Hepatic stellate cell (primary cell): ENCODE measurements around the gene SLC35B4.
"Not testable (repeated sequence)": the region's sequence is repeated elsewhere in the genome, so short reads cannot be mapped to it uniquely, and the experiment has no call there.

Experiments used
- DNase-seq: peaks from one replicate; pipeline ENCODE4 v3.0.0; 2011; ENCODE audit warnings: low spot score

SLC35B4 gene

DNA sequence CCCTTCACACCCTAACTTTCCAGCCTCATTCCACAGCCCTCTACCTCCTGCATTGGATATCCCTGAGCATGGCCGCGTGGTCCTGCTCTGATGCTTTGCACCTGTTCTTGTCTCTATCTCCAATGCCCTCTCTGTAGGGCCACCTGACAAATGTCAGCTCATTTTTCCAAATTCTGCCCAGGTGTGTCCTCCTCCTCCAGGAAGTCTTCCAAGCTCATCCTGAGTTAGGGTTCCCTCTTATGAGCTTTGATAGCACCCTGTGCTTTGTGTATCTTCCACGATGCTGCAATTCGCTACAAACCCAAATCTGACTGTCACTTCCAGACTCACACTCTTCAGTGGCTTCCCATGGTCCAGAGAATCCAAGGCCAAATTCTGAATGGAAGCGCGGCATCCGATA lies 14.7 kb upstream of the SLC35B4 start:
- DNase-seq = no peak

DNA sequence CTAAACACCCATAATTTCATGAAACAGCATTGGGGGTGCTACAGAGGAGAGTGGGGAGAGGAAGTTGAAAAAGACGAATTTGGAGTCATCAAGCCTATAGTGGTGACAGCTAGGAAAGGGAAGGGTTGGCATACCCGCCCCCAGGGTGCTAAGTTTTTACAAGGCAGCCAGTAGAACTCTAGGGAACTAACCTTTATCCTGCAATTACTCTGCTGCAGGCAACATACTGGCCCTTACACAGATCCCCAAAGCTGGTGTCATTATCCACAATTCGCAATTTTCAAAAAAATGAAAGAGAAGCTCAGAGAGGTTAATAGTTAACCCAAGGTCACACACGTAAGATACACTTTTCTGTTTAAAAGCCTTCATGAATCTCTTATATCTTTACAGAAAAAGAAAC lies 14.2 kb upstream of the SLC35B4 start:
- no peak for DNase-seq

- no peak for DNase-seq
Measured at GRCh38 chr7:134329614-134330346, 13.1 kb upstream of the SLC35B4 start.

GRCh38 chr7:134328900-134329299 lies 12.2 kb upstream of the SLC35B4 start:
- DNase-seq = no peak

DNA sequence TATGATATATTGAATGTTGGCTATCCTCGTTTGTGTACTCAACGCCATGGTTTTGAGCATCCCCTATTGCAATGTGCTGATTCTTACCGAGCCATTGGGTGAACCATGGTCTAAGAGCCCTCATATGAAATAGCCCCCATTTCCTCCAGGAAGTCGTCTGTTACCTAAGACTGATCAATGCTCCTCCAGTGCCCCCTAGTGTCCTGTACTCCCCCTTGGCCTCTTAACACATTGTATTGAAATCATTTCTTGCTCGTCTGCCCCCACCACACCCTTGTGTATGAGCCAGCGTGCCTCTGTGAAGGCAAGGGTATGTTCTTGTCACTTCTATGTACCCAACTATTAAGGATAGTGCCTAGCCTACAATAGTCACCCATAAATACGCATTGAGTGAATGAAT lies 11.2 kb upstream of the SLC35B4 start:
- peak; percentile 21 for DNase-seq

DNA sequence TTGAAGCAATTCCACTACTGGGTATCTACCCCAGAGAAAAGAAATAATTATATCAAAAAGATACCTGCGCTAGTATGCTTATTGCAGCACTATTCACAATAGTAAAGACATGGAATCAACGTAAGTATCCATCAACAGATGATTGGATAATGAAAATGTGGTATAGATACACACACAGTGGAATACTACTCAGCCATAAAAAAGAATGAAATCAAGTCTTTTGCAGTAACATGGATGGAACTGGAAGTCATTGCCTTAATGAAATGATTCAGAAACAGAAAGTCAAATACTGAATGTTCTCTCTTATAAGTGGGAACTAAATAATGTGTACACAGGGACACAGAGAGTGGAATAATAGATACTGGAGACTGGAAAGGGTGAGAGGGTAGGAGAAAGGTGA lies 7.4 kb upstream of the SLC35B4 start:
- DNase-seq = no peak

DNA sequence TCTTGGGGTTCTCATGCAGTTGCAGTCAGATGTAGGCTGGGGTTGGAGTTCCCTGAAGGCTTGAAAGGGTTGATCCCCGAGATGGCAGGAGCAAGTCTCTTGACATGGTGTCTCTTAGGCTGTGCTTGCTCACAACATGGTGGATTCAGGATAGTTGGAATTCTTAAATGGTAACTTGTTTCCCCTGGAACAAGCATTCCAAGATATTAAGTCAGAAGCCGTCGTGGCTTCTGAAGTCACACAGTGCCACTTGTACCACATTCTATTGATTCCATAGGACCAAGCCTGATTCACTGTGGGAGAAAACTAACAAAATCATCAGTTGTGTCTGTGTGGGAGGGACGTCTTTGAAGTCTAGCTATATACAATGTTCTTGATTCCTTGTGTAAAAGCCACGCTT lies 3.5 kb upstream of the SLC35B4 start:
- DNase-seq = peak; percentile 12

DNA sequence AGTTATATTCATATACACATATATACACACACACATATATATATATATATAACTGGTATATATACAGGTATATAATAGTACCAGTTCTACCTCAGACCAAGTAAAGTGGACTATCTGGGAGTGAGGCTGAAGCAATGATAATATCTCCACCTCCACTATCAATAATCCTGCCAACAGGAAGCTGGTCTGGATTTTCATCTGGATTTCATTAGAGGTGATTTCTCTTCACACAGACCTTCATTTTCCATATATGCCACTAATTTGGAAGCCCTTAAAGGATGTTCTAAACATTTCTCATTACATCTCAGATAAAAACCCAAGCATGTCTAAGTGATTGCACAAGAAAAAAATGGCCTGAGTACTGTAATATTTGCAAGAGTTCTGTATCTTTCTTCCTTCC lies 1.7 kb upstream of the SLC35B4 start:
- DNase-seq = no peak

- no peak for DNase-seq
Measured at GRCh38 chr7:134317434-134317833, 704 bp upstream of the SLC35B4 start.

DNA sequence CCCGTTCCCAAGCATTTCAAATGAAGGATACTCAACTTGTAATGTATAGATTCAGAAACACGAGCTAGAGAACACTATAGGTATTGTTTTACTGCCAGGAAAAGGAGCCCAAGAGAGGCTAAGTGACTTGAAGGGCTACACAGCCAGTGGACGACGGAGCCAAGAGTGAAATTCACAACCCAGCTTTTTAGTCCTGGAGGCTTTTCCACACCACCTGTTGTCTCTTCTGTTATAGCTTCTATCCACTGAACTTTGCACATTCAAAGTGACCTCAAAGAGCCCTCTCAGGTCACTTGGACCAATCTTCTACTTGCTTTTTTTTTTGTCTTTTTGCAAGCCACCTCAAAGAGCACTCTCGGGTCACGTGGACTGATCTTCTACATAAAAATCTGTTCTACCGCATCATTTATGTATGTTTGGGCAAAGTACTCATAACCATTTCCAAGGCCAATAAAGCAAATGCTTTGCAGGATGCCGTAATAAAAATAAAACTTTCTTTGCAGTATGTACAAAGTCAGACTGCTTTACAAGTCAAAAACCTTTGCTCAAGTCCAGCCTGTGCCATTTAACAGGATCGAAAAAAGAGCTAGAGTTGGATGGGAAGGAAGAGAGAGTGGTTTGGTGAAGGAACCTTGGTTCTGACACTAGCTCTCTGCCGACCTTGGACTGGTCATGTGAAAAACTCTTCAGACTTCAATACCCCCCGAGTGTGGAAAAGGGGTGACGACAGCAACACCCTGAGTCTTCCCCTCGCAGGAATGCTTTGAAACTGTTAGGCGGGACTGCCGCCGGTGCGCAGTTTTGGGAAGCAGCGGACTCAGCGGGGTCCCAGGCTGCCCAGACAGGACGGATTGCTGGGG lies 821 bp downstream of the SLC35B4 start:
- DNase-seq = peak; percentile 29

DNA sequence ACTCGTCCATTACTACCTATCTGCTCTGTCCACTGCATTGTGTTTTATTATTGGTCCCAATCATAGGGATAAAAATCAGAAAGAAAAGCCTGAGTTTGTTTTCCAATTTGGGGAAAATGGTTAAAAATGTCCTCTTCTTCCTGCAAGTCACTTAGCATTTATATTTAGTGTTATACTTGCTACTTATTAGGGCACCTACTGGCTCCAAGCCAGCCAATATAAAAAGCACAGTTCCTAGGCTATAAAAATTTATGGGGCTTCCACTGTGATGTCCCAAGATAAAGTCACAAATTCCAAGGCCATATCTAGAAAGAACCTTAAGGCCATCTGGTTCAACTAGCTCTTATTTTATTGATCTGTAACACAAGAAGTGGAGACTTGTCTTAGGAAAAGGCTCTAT lies 3.2 kb downstream of the SLC35B4 start:
- no peak for DNase-seq

GRCh38 chr7:134312717-134313116 lies 4.0 kb downstream of the SLC35B4 start:
- DNase-seq = no peak

GRCh38 chr7:134311807-134312206 lies 4.9 kb downstream of the SLC35B4 start:
- no peak for DNase-seq

DNA sequence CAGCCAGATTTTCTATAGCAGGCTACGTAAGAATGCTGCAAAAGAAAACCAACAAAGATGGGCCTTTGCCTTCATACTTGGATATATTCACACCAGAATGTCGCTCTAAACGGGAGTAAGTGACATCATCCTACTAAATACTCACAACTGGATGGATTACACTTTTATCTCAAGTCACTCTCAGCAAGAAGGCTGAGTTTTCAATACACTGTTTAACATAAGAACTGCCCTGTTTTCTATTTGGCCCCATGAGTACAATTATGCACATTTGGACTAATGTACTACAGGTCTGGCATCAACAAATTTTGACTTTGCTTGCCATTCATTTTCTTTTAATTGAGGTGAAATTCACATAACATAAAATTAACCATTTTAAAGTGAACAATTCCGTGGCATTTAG lies 8.2 kb downstream of the SLC35B4 start:
- DNase-seq = no peak

GRCh38 chr7:134307320-134307719 lies 9.4 kb downstream of the SLC35B4 start:
- no peak for DNase-seq

DNA sequence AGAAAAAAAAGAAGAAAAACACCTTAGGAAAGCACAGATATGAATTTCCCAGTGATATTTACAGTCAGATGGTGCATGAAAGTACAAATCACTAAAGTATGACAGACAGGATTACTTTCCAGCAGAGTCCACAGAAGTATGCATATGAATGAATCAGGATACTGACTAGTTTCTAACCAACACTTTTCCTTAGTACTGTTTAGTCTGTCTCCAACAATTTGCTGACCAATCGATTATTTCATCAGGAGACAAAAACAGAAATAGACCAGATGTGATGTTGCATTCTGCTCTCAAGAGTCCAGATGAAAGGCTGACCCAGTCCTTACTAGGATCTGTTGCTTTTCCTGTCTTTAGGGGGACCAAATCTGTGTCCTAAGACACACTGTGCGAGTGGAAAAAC lies 14.6 kb downstream of the SLC35B4 start:
- no peak for DNase-seq

- no peak for DNase-seq
Measured at GRCh38 chr7:134301592-134301991, 15.1 kb downstream of the SLC35B4 start.

- no peak for DNase-seq
Measured at GRCh38 chr7:134300988-134301387, 15.7 kb downstream of the SLC35B4 start.

DNA sequence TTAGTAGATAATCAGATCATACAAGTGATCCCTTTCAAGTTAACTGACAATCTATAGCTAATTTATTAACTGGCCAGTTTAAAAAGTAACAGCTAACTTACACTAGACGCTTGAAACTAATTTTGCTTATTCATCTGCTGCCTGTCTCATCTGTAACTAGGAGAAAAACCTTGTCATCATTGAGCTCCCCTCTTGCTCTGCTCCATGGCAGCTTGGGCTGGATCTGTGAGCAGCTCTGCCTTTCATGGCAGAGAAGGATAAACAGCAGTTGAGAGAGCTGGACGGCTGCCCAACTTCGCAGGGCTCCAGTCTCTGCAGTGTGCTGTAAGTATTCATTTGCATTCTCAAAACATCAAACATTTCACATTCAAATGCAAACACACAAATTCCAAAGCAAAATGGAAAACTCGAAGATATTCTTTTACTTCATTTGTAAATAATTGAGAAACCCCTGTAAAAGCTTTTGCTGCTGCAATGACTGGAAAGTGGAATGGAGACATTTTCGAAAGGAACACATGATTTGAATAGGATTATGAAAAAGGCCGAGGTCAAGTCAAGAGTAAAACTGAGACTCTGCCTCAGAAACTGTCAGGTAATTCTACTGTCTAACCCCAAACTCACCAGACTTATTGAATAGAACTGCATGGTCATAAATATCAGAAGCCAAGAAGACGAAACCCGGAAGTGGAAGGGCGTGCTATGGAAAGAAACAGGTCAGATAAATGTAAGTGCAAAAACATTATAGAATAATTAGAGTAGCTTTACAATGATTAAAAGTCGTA lies 17.6 kb downstream of the SLC35B4 start:
- DNase-seq = no peak

DNA sequence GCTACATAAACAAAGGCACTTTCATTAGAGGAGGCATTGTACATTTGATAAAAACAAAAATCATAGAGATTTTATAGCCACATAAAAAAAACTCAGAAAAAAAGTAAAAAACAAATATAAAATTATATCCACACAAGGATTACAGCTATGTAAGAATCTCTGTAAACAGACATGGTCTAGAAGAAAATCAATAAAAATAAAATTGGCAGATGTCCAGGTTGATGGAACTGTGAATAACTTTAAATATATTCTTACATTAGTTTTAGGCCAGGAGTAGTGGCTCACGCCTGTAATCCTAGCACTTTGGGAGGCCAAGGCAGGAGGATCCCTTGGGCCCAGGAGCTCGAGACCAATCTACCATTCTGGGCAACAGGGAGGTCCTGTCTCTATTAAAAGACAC lies 19.2 kb downstream of the SLC35B4 start:
- DNase-seq = no peak

- not testable (repeated sequence) for DNase-seq
Measured at GRCh38 chr7:134295982-134296381, 20.7 kb downstream of the SLC35B4 start.

- DNase-seq = no peak
Measured at GRCh38 chr7:134293002-134293740, 23.6 kb downstream of the SLC35B4 start.
